ENCODE results near the gene FGF21.

The FGF21 gene

DNA sequence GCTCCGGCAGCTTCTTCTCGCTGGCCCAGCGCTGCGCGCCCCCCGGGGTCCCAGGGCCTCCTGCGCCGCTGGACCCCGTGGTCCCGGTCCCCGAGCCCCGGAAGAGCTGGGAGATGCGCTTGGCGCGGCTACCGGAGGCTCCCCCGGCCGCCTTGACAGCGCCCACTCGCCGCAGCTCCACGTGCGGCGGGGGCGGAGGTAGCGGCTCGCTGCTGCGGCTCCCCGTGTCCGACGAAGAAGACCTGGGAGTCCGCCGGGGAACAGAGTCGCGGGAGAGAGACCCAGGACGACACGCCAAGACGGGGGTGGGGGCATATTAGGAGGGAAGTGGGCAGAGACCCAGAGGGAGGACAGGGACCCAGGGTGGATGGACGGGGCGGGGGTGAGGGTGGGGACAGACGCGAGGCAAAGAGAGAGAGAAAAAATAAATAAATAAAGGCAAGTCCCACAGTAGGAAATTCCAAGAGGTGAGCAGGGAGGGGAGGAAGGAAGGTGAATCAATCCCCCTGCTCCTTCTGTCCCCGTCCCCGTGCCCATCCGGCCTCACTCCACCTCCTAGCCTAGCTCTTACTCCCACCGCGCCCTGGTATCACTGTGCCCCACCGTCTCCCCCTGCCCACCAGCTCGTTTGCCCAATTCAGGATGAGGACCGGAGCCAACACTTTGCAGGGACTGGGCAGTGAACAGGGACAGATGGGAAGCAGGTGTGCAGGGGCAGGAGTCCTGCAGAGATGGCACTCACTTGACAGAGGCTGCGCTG, 15.7 kb upstream of the FGF21 start:
- Mint-ChIP-seq H3K9me3 (peaks cover 0 to 2% of the 10 kb centered on the region in 2 donors), H3K4me3 (peak overlapping the region; percentile 40 to 55), H3K27me3 (peaks cover 28 to 31% of the 10 kb centered on the region in 2 donors), H3K4me1 (peaks cover 14 to 18% of the 10 kb centered on the region in 2 donors), H3K27ac (no peak overlapping the region), H3K36me3 (peaks cover 0 to 1% of the 10 kb centered on the region in 2 donors)
- DNase-seq (no peak), ATAC-seq (replicated peaks) (no peak)

DNA sequence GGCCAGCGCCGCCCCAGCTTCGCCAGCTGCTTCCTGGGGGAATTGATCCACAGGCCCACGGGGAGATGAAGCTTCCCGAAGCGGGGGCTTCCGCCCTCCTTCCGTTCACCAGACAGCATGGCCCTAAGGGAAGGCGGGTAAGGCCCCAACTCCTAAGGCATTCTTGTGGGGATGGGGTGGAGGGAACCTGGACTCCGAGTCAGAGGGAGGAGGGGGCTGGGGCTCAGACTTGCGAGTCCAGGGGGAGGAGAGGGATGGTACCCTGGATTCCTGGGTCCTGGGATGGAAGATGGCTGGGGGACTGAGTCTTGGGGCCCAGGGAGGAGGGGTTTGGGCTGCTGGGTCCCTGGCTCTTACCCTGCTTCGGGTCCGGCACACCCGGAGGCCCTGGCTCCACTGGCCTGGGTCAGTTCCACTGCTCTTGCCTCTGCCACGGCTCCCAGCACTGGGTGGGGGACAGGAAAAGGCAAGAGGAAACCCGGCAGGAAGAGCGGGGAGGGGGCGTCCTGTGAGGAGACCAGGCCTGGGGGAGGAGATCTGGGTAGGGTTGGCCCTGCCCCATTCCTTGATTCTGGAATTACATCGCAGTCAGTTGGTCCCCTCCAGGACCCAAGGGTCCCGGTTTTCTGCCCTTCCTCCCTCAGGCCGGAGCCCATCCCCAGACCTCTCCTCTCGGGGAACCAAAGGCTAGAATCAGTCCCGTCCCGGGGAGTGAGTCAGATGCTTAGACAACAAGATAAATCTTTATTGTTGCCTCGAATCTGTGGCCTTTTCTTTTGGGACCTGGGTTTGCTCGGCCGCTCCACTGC, 15.0 kb upstream of the FGF21 start, which contains the start of gene RASIP1:
Gene RASIP1 (minus strand): TSS at position 447 of the 809 bp plus-strand sequence. CDS start 328 bp downstream, at position 119.
- no peak within 1 kb of the TSS for H3K27ac Mint-ChIP-seq
- peaks cover 14 to 18% of the 10 kb centered on the region in 2 donors for H3K4me1 Mint-ChIP-seq
- peak within 1 kb of the TSS; percentile 40 to 55 for H3K4me3 Mint-ChIP-seq
- DNase-seq (no peak), ATAC-seq (replicated peaks) (no peak)
- peaks cover 0 to 1% of the 10 kb centered on the region in 2 donors for H3K36me3 Mint-ChIP-seq
- H3K27me3 Mint-ChIP-seq = peaks cover 30 to 31% of the 10 kb centered on the region in 2 donors
- H3K9me3 Mint-ChIP-seq = peaks cover 0 to 2% of the 10 kb centered on the region in 2 donors

DNA sequence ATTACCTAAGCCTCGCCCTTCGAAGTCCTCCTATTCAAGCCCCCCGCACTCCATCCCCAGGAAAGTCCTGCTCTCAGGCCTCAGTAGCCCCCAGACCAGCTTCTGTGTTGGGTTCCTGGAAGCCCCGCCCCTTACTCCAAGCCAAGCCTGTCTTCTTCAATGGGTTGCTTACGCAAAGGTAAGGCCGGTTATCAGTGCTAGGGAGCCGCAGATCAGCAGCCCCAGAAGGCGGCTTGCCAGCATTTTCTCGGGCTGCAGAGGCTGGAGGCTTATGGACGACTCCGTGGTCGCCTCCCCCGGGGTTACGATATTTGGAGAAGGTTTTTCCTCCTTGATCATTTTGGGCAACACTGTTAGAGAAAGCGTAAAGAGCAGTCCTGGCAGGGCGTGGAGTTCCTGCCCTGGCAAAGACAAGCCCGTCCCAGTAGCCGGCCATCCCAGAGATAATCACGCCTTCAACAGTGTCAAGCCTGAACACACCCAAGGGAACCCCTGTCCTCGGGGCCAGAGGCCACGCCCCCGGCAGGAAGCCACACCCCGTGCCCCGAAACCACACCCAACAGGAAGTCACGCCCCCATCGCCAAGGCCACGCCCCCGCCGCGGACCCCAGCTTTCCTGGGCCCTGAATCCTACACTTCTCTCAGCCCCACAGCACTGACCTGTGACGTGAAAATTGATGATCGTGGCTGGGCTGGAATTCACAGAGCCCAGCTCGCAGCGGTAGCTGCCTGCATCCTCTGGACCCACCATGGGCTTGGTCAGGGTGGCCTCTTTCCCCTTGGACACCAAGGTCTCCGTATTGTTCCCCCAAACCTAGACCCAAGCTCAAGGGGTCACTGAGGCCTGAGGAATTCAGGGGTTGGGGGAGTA, 14.0 kb upstream of the FGF21 start:
- Mint-ChIP-seq H3K9me3 (peaks cover 4 to 6% of the 10 kb centered on the region in 2 donors), H3K4me1 (peaks cover 18 to 20% of the 10 kb centered on the region in 2 donors), H3K36me3 (peaks cover 4% of the 10 kb centered on the region in 2 donors), H3K27ac (no peak overlapping the region), H3K4me3 (no peak overlapping the region), H3K27me3 (peaks cover 40 to 41% of the 10 kb centered on the region in 2 donors)
- no peak for ATAC-seq (replicated peaks)
- no peak for DNase-seq

DNA sequence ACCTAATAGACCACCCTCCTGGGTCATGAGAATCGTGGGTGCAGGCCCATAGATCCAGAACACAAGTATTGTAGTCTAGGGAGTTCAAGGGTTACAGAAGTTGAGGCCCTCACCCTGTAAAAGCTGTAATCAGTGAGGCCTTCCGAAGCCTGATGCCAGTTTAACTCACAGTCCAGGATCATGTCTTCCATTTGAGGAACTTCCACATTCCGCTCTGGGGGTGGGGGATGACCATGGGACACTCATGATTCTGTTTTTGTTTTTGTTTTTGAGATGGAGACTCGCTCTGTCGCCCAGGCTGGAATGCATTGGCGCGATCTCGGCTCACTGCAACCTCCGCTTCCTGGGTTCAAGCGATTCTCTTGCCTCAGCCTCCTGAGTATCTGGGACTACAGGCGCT, 13.2 kb upstream of the FGF21 start:
- Mint-ChIP-seq H3K27ac (no peak overlapping the region), H3K4me3 (no peak overlapping the region), H3K9me3 (peaks cover 4 to 7% of the 10 kb centered on the region in 2 donors), H3K36me3 (peaks cover 4 to 5% of the 10 kb centered on the region in 2 donors), H3K27me3 (peaks cover 42 to 44% of the 10 kb centered on the region in 2 donors), H3K4me1 (peaks cover 21 to 23% of the 10 kb centered on the region in 2 donors)
- no peak for ATAC-seq (replicated peaks)
- no peak for DNase-seq

DNA sequence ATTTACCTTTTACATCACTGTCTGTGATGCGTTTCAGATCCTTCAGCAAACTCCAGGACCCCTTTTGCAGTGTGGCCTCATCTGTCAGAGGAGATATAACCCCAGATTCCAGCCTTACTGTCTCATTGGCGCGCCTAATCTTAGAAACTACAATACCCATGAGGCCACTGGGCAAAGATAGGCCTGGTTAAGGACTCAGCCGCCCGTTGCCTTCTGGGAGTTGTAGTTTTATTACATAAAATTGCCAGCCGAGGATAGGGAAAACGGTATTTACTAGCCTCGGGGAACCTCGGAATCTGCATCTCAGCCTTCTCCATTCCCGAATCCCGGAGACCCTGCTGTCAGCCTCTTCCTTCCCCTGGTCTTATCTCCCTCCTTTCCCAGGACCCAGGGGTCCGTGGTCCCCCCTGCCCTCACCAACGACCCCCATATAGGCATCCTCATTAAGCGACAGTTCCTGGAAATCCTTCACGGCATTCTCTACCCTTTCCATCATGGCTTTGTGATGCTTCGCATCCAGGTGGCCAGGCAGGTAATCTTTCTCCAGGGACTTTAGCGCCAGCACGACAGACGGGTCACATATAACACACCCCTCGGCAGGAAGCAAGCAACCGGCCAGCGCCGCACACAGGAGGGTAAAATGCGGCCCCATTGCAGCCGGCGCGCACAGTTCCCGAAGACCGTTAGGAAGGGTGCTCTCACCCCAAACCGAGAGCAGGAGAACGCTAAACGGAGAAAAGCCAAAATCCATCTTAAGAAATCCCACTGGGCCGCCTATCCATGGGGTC, 9.9 kb upstream of the FGF21 start:
- DNase-seq (no peak), ATAC-seq (replicated peaks) (peak; percentile 72 to 78)
- Mint-ChIP-seq H3K27me3 (peaks cover 40 to 51% of the 10 kb centered on the region in 2 donors), H3K4me1 (peaks cover 13 to 16% of the 10 kb centered on the region in 2 donors), H3K4me3 (no peak overlapping the region), H3K27ac (no peak overlapping the region), H3K9me3 (peaks cover 4 to 5% of the 10 kb centered on the region in 2 donors), H3K36me3 (peaks cover 4 to 5% of the 10 kb centered on the region in 2 donors)

DNA sequence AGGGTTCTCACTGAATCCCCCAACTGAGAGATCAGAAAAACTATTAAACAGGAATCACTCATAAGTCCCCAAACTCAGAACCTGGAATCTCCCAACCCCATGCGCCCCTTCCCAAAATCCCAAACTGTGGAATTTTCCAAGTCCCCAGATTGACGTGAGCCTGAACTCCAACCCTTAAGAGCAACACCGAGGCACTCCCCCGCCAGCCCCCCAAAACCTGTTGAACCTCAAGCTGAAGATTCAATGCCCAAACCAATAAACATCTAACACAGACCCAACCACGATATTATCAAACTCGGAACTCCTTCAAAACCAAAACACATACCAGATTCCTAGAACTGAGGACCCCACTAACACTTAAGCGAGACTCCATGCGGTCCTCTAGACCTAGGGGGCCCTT, 9.2 kb upstream of the FGF21 start:
- Mint-ChIP-seq H3K4me1 (peaks cover 13 to 15% of the 10 kb centered on the region in 2 donors), H3K9me3 (peaks cover 4 to 5% of the 10 kb centered on the region in 2 donors), H3K4me3 (peak overlapping the region in 1 of 2 donors; percentile 44), H3K36me3 (peaks cover 3 to 5% of the 10 kb centered on the region in 2 donors), H3K27me3 (peaks cover 41 to 52% of the 10 kb centered on the region in 2 donors), H3K27ac (no peak overlapping the region)
- DNase-seq (no peak), ATAC-seq (replicated peaks) (no peak)

DNA sequence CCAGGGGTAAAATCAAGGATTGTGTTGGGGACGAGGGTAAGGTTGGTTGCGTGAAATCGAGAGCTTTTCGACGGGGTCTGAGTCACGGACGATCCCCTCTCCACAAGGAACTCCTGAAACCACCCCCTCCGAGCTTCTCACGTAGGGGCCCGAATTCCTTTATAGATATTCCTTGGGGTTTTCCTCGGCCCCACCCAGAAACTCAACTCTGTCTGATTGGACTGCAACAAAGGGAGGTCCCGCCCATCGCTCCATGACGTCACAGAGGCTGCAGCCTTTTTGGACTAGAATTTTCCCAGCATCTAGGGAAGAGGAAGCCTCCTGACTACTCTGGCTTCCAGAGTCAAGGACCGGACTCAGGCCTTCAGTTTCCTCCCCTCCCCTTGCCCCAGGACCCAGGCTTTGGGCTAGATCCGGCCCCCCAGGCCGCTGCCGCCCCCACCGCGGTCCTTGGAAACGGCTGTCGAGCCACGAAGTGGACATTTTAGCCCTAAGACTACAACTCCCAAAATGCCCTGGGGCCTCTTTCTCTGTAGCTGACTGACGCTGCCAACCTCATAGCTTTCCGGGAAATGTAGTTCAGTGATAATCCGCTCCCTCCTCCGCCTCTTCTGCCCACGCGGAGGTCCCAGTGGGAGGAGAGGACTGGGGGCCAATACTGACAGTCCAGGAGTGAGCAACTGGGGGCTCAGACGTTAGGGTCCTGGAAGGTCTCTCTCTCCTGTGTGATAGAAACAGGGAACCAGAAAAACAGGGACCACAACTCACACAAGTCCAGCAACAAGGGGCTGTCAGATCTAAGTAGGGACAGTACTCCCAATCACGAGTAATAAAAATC, 8.4 kb upstream of the FGF21 start, which contains the start of gene IZUMO1:
Gene IZUMO1 (minus strand): TSS at position 172 of the 838 bp plus-strand sequence. CDS start 1,050 bp downstream, outside the sequence.
- Mint-ChIP-seq H3K27ac (peak within 1 kb of the TSS; percentile 65), H3K4me3 (peak within 1 kb of the TSS; percentile 44 to 62), H3K27me3 (peaks cover 38 to 50% of the 10 kb centered on the region in 2 donors), H3K36me3 (peaks cover 3 to 5% of the 10 kb centered on the region in 2 donors), H3K4me1 (peaks cover 12 to 13% of the 10 kb centered on the region in 2 donors), H3K9me3 (peaks cover 4 to 5% of the 10 kb centered on the region in 2 donors)
- DNase-seq (peak; percentile 52), ATAC-seq (replicated peaks) (peak; percentile 84 to 90)

DNA sequence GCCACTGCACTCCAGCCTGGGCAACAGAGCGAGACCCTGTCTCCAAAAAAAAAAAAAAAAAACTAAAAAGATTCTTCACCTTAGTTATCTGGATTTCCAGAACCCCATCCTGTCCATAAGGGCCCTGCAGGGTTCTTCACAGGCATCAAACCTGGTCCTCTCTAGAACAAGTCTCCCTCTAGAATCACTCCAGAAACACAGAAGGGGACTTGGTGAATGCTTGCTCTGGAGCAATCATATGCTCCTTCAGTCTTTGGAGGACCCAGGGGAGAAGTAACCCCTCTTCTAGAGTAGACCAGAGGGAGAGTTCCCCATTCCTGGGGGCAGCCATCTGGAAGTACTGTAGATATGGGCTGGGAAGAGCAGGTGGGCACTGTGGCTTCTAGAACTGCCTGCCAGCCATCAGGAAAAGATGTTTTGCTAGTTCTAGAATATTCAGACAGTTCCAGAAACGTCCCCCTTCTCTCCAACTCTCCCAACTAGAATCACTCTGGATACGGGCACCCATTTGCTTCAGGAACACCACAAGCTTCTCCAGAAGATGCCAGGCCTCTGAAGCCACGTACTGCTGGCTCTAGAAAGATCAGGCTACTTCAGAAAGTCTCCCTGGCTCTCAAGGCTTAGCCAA, 5.6 kb upstream of the FGF21 start:
- H3K27ac Mint-ChIP-seq = no peak overlapping the region
- H3K9me3 Mint-ChIP-seq = peaks cover 4 to 5% of the 10 kb centered on the region in 2 donors
- DNase-seq = no peak
- ATAC-seq (replicated peaks) = no peak
- H3K27me3 Mint-ChIP-seq = peaks cover 46 to 70% of the 10 kb centered on the region in 2 donors
- H3K4me1 Mint-ChIP-seq = peaks cover 18 to 29% of the 10 kb centered on the region in 2 donors
- H3K4me3 Mint-ChIP-seq = no peak overlapping the region
- peaks cover 3 to 5% of the 10 kb centered on the region in 2 donors for H3K36me3 Mint-ChIP-seq

DNA sequence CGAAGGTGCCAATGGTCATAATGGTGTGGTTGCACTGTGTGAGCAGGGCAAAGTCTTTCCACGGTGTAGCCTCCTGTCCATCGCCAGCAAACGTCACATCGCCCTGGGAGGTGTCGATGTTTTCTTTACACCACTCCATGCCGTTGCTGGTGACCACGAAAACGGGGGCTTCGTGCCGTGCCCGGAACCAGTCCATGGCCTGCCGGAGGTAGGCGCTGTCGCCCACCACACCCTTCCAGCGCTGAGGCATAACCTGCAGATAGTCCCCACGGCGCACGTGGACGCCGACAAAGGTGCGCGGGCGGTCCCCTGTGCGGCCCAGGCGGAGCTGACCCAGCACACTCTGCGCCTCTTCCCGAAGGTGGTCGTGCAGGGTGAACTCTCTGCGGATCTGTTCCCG, 5.0 kb upstream of the FGF21 start:
- Mint-ChIP-seq H3K27me3 (peaks cover 53 to 75% of the 10 kb centered on the region in 2 donors), H3K4me3 (no peak overlapping the region), H3K9me3 (peaks cover 4 to 5% of the 10 kb centered on the region in 2 donors), H3K4me1 (peaks cover 18 to 29% of the 10 kb centered on the region in 2 donors), H3K27ac (no peak overlapping the region), H3K36me3 (peaks cover 3 to 5% of the 10 kb centered on the region in 2 donors)
- DNase-seq (no peak), ATAC-seq (replicated peaks) (no peak)

DNA sequence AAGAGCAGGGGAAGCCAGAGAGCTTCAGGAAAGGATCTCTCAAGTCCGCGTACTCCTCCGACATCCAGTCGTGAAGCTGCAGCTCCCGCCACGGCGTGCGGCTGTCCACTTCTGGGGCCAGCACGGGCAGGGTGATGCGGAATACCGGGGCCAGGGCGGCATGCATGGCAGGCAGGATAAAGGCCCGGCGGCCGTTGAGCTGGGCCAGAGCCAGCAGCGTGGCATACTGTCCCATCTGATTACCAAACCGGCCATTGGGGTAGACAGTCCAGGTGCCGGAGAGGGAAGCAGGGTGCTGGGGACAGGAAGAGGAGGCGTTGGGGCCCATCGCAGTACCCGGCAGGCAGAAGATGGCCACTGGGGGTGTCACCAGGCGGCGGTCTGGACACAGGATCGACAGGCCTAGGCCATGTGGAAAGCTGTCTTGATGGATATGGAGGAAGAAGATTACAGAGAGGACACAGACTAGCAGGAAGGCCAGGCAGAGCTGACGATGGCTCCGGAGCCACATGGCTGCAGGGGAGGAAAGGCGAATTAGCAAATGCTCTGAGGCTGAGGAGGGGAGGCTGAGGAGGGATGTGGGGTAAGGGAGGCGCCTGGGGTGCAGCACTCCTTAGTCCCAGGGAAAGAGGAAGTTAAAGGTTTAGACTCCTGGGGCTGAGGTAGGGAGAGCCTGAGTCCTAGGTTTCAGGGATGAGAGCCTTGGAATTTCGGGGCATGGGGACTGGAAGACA, 4.4 kb upstream of the FGF21 start:
- peaks cover 3 to 5% of the 10 kb centered on the region in 2 donors for H3K36me3 Mint-ChIP-seq
- peaks cover 16 to 29% of the 10 kb centered on the region in 2 donors for H3K4me1 Mint-ChIP-seq
- DNase-seq (no peak), ATAC-seq (replicated peaks) (no peak)
- H3K27me3 Mint-ChIP-seq = peaks cover 47 to 75% of the 10 kb centered on the region in 2 donors
- H3K27ac Mint-ChIP-seq = peak overlapping the region; percentile 3
- peak overlapping the region in 1 of 2 donors; percentile 20 for H3K4me3 Mint-ChIP-seq
- H3K9me3 Mint-ChIP-seq = peaks cover 4% of the 10 kb centered on the region in 2 donors

DNA sequence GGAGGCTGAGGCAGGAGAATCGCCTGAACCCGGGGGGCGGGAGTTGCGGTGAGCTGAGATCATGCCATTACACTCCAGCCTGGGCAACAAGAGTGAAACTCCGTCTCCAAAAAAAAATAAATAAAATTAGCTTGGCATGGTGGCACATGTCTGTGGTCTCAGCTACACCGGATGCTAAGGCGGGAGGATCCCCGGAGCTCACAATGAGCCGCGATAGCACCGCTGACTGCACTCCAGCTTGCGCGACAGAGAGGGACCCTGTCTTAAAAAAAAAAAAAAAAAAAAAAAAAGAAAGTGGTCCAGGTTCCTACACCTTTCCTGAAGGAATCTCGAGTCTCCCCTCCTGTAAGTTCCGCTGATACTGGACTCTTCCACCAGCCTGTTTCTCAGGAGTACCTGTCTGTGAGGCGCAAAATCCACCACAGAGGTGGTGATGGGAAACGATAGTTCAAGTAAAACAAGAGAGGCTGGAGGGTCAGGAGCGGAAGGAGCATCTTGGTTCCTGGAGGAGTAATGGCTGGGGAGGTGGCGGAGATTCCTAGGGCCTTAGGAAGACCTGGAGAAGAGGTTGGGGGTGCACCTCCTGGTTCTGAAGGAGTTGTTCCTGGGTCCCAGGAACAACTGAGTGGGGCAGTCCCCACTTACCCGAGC, 3.4 kb upstream of the FGF21 start:
- peak in 1 of 2 donors; percentile 12 for ATAC-seq (replicated peaks)
- peaks cover 42 to 78% of the 10 kb centered on the region in 2 donors for H3K27me3 Mint-ChIP-seq
- H3K9me3 Mint-ChIP-seq = no peaks in the 10 kb centered on the region
- H3K4me1 Mint-ChIP-seq = peaks cover 16 to 21% of the 10 kb centered on the region in 2 donors
- H3K4me3 Mint-ChIP-seq = peak overlapping the region; percentile 37 to 68
- no peaks in the 10 kb centered on the region for H3K36me3 Mint-ChIP-seq
- no peak overlapping the region for H3K27ac Mint-ChIP-seq
- no peak for DNase-seq
